T-helper 2 cell (primary cell): ENCODE measurements around the gene ARHGAP6.

Source experiments
- DNase-seq, 5 experiments: peaks; one replicate each; pipeline versions ENCODE4 v3.0.0 to v3.0.0-alpha.2; 2012 to 2022
- total RNA-seq, 2 donors: gene quantifications; one replicate each; lab custom pipeline; 2026; lab: John Stamatoyannopoulos, UW

ARHGAP6 gene, protein sequence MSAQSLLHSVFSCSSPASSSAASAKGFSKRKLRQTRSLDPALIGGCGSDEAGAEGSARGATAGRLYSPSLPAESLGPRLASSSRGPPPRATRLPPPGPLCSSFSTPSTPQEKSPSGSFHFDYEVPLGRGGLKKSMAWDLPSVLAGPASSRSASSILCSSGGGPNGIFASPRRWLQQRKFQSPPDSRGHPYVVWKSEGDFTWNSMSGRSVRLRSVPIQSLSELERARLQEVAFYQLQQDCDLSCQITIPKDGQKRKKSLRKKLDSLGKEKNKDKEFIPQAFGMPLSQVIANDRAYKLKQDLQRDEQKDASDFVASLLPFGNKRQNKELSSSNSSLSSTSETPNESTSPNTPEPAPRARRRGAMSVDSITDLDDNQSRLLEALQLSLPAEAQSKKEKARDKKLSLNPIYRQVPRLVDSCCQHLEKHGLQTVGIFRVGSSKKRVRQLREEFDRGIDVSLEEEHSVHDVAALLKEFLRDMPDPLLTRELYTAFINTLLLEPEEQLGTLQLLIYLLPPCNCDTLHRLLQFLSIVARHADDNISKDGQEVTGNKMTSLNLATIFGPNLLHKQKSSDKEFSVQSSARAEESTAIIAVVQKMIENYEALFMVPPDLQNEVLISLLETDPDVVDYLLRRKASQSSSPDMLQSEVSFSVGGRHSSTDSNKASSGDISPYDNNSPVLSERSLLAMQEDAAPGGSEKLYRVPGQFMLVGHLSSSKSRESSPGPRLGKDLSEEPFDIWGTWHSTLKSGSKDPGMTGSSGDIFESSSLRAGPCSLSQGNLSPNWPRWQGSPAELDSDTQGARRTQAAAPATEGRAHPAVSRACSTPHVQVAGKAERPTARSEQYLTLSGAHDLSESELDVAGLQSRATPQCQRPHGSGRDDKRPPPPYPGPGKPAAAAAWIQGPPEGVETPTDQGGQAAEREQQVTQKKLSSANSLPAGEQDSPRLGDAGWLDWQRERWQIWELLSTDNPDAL (N-terminal part only)
- 0 to 0.31 reads per million in 2 donors for total RNA-seq

DNA sequence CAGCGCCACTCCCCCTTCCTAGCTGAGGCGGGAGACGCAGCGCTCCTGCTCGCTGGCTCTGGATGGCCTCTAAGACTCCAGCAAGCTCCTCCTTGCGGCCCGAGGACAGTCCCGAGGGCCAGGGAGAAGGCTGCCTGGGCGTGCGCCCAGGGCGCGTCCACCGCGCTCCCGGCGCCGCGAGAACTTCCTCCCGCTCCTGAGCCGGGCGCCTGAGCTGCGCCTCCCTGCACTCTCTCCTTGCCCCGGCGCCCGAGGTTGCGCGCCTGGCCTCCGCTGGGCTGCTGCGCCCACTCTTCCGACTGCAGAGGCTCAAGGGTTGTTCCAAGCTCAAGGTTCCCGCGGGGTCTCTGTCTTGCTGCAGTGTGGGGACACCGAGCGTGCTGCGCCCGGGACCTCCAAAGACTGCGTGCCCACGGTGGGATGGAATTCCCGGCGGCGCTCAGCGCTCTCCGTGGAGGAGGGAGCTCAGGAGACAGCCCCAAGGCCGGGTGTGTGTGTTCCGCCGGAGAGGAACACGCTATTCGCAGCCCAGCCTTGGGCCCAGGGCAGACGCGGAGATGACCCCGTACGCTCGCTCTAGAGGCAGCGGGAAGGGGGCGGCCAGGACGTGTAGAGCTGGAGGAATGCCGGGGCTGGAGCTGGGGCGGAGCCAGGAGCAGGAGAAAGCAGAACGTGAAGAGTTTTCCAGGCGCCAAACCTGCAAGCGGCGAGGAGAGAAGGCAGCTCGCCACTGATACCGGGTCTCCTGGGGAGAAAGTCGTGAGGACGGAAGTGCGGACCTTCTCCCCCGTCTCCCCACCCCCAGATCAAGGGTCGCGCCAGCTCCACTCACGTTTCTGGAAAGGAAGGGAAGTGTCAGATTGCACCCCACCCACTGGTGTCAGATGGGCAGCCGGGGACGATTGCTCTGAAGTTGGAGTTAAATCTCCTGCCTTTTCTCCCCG, at the start of gene ARHGAP6:
TSS of gene ARHGAP6 (minus strand) at position 753 of the 944 bp plus-strand sequence. CDS start 1,092 bp downstream, outside the sequence.
- DNase-seq, result peak in 1 of 5 experiments; percentile 0

DNA sequence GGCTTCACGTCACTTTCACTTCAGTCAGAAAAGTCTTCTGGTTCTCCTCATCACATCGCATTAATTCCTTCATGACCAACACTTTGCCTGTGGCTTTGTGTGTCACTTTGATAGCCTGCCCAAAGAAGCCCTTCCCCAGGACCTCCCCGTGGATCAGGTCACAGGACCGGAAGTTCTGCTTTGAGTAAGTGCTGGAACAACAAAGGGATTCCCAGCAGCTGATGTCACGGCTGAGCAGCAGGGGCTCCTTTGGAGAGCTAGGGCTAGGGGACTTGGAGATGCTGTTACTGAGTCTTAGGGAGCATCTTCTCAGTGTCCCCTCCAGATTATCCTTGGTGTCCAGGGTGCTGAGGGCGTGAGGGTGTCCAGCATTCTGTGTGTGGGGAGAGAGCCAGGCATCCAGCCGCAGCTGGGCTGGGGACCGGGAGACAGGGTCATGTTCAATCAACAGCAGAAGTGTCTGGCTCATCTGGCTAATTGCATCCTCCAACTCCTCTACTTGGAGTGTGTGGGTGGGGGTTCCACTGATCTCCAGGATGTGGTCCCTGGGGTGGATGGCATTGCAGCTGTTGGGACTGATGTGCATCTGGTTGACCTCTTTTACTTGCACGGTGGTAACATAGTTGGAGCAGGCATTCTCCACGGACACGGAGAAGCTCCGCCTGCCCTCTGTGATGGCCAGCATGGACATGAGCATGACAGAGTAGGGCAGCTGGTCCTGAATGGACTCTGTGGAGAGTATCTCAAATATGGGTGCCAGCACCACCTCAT, 39.2 kb upstream of the ARHGAP6 start:
- no peak for DNase-seq

DNA sequence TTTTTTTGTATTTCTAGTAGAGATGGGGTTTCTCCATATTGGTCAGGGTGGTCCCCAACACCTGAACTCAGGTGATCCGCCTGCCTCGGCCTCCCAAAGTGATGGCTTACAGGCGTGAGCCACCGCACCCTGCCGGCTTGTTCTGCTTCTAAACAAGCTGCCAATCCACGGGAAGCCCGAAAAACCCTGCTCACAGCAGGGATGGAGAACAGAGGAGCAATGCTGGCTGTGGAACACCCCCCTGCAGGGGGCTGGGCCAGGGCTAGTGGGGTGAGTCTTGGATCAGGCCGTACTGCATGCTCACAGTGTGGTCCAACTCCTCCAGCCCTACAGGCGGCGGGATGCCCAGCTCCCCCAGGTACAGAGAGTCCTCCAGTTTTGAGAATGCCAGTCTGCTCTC, 38.1 kb upstream of the ARHGAP6 start:
- no peak for DNase-seq

- no peak for DNase-seq
Observed at GRCh38 chrX:11702965-11703631, 37.4 kb upstream of the ARHGAP6 start.

- no peak for DNase-seq
Observed at GRCh38 chrX:11702420-11702819, 36.7 kb upstream of the ARHGAP6 start.

DNA sequence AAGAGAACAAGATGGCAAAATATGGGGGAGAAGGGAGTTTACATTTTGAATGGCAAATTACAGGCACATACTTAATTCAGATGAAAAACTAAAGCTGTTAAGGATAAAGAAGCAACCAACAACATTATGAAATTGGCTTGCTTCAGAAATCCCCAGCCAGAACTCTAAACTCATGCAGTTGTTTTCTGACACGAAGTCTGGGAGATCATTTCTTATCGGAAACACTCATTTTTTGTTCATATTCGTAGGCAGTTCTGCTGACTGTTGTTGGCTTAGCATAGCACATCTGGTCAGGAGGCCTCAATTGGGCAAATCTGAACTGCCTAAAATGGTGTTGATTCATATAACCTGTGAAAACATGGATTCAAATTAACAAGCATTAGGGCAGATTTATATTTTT, 33.0 kb upstream of the ARHGAP6 start:
- no peak for DNase-seq

GRCh38 chrX:11688201-11688600, 22.5 kb upstream of the ARHGAP6 start:
- no peak for DNase-seq

DNA sequence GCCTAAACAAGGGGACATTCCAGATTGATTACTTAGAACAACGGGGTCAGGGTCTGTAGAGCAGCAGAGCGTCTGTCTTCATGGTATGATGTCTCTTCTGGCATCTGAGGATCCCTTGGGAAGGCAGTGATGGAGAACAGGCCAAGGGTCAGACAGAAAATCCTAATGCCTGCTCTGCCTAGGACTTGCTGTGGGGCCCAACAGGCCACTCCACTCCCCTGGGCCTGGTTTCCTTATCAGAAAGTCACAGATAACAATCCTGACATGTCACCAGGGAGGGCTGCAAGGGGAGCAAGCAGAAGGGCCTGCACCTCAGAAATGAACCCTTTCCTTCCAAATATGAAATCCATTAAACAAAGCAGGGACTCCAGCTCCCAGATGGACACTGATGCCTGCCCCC, 21.4 kb upstream of the ARHGAP6 start:
- DNase-seq, result no peak

DNA sequence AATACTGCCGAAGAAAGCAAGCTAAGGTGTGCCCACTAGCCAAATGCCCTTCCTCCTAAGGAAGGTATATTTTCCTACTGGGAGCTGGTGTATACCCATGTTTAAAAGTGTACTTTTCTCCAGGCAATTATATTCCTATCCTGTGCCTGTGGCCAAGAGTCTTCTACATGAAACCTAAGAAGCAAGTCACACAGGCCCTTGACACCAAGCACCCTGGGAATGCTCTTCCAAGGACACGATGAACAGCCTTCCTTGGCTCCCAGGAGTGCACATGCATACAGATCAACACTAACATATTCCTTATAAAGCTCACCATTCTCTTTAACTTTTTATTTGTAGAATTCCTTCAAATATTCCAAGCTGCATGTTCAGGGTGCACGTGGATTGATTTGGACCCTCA, 17.3 kb upstream of the ARHGAP6 start:
- no peak for DNase-seq

DNA sequence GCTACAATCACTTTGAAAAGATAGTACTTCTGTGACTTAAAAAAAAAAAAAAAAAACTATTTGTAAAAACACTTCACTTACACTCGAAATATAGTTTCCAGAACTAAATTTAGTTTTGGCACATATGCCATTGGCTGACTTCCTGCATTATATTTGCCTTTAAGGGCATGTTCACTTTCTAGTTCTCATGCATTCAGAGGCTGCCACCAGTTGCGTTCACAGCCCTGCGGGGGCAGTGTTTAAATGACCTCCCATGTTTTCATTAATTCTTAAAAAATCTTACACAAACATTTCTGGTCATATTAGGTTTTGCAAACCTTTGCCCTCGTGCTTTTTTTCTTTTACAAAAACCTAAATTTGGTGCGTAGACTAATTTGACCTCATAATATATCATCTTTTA, 12.4 kb upstream of the ARHGAP6 start:
- no peak for DNase-seq

DNA sequence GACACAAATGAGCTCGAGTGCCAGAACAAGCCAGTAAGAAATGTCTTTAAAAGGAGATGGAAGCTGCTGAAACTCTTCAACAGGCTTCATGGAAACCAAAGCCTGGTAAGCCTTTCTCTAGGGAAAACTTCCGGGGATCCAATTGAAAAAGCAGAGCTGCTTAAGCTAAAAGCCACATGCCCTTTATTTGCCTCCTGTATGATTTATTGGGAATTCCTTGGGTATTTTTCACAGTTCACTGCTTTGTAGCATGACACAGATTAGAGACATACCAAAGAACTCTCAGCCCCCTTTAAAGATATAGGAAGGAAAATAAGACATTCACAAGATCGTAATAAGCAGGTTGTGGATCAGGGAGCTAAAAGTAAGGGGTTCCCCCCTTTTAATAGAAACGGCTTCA, 6.5 kb upstream of the ARHGAP6 start:
- no peak for DNase-seq

DNA sequence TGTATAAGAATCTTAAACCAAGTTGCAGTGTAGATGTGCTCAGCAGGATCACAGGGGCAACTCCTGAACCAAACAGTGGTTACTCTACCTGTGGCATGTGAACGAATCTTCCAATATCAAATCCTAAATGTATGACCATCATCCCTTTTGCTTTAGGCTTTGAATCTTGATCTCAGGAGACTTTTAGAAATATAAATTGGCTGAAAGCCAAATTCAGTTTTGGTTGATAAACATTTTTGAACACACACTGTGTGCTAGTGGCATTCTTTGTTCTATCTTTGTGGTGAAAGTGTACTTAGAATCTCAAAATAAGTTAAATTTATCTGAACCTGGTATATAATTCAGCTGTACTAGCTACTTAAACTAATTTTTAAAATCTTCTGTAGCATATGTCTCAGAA, 4.6 kb upstream of the ARHGAP6 start:
- DNase-seq, result no peak

DNA sequence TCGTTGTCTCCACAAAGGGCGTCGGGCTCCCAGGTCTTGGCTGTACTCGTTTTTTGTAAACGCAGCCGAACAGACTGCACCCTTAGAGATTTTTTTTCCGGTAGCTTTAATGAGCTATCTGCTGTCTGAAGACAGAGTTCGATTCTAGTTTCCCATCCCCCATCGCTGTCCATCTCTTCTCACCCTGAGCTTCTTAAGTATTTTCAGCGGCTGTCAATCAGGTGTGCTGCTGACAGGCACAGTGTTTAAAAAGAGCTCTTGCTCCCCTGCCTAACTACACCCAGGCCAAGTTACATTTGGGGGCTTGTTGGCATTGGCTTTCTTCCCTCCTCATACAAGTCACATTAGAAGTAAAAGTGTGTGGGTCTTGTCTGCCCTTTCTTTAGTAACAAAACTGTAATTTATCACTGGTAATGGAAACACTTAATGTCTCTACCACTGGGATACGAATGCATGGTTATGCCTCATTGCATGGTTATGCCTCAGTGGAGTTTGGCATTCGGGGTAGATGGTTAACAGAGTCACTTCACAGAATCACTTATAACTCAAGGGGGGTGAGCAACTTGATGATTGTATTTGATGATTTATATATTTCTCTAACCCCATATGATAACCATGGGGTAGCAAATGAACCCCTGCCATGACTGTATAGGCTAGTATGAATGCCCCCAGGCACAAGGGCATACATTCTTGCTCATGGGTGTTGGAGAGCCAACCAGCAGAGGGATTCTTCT, 1.4 kb upstream of the ARHGAP6 start:
- no peak for DNase-seq

DNA sequence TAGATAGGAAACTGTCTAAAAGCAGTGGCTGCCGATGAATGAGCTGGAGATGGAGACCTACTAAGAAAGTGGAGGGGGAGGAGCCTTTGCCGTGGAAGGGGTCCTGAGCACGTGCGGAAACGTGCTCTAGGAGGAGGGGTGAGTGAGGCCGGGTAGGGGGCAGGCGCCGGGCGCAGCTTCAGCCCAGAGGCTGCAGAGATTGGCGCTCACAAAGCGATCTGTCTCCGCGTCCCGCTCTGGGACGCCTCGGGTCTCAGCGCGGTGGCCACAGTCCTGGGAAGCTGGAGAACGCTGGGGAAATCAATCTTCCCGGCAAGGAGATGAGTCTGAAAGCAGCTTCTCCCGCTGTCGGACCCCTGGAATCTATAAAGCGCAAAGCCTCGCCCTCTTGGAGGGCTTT, 444 bp upstream of the ARHGAP6 start:
- no peak for DNase-seq

DNA sequence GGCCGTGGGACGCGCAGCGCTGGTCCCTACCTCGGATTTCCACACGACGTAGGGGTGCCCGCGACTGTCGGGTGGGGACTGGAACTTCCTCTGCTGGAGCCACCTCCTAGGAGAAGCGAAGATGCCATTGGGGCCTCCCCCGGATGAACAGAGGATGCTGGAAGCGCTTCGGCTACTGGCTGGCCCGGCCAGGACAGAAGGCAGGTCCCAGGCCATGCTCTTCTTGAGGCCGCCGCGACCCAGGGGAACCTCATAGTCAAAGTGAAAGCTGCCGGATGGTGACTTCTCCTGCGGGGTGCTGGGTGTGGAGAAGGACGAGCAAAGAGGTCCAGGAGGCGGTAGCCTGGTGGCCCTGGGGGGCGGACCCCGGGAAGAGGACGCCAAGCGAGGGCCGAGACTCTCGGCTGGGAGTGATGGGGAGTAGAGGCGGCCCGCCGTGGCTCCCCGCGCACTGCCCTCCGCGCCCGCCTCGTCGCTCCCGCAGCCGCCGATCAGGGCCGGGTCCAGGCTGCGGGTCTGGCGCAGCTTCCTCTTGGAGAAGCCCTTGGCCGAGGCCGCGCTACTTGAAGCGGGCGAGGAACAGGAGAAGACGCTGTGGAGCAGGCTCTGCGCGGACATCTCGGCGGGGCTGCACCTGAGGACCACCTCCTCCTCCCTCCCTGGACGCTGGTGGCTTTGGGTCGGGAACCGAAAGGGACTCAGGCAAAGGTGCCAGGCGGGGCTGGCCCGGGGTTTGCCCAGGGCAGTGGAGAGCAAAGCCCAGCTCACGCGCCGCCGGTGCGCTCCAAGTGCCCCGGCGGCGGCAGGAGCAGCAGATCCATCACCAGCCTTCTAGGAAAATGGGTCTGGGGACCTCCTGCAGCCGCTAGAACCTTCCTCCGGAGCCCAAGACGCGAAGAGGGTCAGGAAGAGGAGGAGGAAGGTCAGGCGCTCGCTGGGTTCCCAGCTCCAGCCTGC, 1.2 kb downstream of the ARHGAP6 start:
- no peak for DNase-seq

DNA sequence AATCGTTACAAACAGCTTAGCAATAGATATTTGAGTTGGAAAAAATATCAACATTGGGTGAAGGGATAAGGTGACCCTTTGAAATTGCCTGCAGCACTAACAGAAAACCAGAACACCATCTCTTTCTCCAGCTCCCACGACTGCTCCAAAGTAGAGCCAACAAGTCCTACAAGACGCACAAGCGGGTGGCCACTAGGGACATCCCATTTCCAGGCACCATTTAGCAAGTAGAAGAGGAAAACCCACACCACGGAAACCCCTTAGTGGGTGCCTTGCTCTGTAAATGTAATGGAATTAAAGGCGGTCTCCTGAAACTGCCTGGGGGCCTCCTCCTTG, 1.9 kb downstream of the ARHGAP6 start:
- no peak for DNase-seq

- DNase-seq, result no peak
Observed at GRCh38 chrX:11655282-11656015, 10.3 kb downstream of the ARHGAP6 start.
